ENCODE measurements around the gene ASB4.
"Not testable (repeated sequence)": the region's sequence is repeated elsewhere in the genome, so short reads cannot be mapped to it uniquely, and the experiment has no call there.

ASB4 gene

GRCh38 chr7:95549818-95550529 lies 64.2 kb downstream of the ASB4 start:
- DNase-seq, result peak in 53 of 56 donors; percentile 14 to 91 (median 70)

- no peak for DNase-seq
These were observed 64.8 kb downstream of the ASB4 start for GRCh38 chr7:95550546-95550945.

- not testable (repeated sequence) for DNase-seq
These were observed 66.5 kb downstream of the ASB4 start for GRCh38 chr7:95552010-95552926.

- DNase-seq, result no peak
These were observed 68.2 kb downstream of the ASB4 start for GRCh38 chr7:95553939-95554338.

GRCh38 chr7:95556777-95557176 lies 71.0 kb downstream of the ASB4 start:
- no peak for DNase-seq

- no peak for DNase-seq
These were observed 73.1 kb downstream of the ASB4 start for GRCh38 chr7:95558864-95559263.

GRCh38 chr7:95560674-95561073 lies 74.9 kb downstream of the ASB4 start:
- no peak for DNase-seq

- DNase-seq, result no peak
These were observed 84.0 kb downstream of the ASB4 start for GRCh38 chr7:95569720-95570119.

- no peak for DNase-seq
These were observed 91.4 kb downstream of the ASB4 start for GRCh38 chr7:95577137-95577536.

- DNase-seq, result no peak
These were observed 92.6 kb downstream of the ASB4 start for GRCh38 chr7:95578299-95578855.

GRCh38 chr7:95579318-95579717 lies 93.6 kb downstream of the ASB4 start:
- DNase-seq, result no peak

GRCh38 chr7:95581467-95581866 lies 95.7 kb downstream of the ASB4 start:
- no peak for DNase-seq

- no peak for DNase-seq
These were observed 97.0 kb downstream of the ASB4 start for GRCh38 chr7:95582578-95583293.

GRCh38 chr7:95583834-95584621 lies 98.3 kb downstream of the ASB4 start:
- DNase-seq, result no peak

GRCh38 chr7:95584769-95585425 lies 99.2 kb downstream of the ASB4 start:
- DNase-seq, result no peak

- DNase-seq, result no peak
These were observed 99.7 kb downstream of the ASB4 start for GRCh38 chr7:95585426-95585789.

- no peak for DNase-seq
These were observed 101.2 kb downstream of the ASB4 start for GRCh38 chr7:95586951-95587301.

GRCh38 chr7:95589031-95589430 lies 103.3 kb downstream of the ASB4 start:
- DNase-seq, result no peak

GRCh38 chr7:95589766-95590165 lies 104.0 kb downstream of the ASB4 start:
- no peak for DNase-seq

Measured in amygdala (tissue), 56 donors.